A204.1 (cell line): ENCODE results near the gene LAMB3.

Experiments
- FAIRE-seq: peaks from 2 replicates; lab custom pipeline; 2012; peaks lifted over from hg19 to GRCh38; lab: Jason Lieb, UNC

The LAMB3 gene

DNA sequence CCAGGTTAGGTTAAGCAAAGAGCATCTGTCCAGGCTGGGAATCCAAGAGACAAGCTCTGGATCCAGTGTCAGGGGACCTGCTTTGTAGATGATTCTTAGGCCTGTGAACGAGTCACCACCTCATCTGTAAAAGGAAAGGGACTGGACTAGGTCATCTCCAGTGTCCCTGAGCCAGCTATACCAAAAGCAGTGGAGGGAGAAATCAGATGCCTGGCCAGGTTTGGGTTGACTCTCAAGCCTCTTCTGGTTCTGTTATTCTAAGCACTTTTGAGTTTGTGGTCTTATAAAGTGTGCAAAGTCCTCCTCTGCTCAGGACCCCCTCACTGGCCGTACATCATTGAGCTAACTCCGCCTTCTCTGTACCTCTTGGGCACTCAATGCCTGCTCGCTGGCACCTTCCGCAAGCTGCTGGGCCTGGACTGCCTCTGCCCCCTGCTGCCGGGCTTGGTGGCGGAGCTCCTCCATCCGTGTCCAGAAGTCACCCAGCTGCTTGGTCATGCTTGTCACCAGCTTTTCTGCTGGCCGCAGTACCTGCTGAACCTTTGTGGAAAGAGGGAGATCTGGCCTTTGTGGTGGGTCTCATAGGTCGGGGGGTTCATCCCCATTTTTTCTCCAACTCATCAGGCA is 35.1 kb downstream of the LAMB3 start:
- FAIRE-seq = no peak

DNA sequence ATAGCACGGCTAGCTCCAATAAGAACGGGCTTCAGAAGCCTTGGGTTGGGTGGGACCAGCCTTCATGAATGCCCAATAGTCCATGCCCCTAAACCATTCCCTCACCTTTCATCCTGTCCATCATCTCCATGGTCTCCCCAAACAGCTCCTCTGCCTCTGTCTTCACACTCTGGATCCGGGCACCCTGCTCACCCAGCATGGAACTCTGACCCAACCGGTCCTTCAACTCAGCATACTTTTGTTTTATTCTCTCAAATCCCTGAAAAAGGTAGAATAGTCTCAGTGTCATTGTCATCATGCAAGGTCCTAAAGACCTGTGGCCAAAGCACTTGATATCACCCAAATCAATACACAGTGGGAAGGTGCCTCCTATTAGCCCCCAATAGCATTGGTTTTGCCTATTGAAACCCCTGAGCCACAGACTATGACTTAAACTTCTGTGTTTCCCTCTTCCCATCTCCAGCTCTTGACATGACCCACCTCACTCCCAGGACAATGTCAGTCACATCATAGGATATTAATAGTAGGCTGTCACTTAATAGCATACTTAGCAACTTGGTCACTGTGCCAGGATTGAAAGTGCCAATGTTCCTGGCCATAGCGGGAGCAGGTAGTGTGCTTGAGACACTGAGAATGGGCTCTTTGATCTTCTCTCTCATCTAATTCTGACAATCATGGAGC is 35.7 kb downstream of the LAMB3 start:
- FAIRE-seq = no peak

DNA sequence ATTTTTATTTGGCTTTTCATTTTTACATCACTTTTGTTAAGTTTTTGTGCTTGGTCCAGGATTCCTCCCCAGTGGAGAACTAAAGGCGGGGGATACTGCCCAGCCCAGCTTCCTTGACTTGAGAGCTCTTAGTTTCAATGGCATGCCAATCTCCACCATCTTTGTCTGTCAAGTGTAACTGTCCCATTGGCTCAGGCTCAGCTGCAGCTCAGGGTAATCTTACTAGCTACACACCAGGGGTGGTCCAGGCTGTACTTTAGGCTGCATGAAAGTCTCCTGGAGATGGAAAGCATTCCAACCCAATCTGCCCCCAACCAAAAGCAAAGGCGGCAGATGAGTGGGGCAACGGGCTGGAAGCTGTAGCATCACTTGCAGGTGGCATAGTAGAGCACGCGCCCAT is 37.3 kb downstream of the LAMB3 start:
- FAIRE-seq = no peak

GRCh38 chr1:209614151-209614420 is 38.1 kb downstream of the LAMB3 start:
- no peak for FAIRE-seq

- no peak for FAIRE-seq
These were observed 38.6 kb downstream of the LAMB3 start for GRCh38 chr1:209613400-209614150.

DNA sequence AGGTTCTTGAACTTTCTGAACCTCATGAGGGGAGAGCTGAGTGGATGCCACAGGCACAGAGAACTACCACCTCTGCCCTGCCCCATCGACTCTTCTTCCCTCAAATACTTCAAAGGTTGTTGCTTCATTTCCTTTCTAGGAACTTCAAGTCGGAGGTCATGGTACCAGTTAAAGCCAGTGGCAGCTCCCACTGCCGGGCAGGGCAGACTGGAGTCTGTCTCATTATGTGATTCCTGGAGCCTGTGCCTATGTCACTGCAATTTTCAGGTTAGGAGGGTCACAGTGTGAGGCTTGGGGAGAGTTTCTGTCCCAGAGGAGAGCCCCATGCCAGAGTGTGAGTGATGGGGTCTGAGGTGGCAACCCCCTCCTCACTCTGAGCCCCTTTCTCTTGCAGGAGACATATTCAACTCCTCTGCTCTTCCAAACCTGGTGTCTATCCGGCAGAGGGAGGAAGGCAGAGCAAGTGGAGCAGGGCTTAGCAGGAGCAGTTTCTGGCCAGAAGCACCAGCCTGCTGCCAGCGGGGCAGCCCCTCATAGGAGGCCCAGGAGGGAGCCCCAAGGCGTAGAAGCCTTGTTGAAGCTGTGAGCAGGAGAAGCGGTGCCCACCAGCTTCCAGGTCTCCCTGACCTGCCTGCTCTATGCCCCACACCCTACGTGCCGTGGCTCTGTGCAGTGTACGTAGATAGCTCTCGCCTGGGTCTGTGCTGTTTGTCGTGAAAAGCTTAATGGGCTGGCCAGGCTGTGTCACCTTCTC is 39.4 kb downstream of the LAMB3 start:
- no peak for FAIRE-seq

GRCh38 chr1:209611771-209612570 is 40.3 kb downstream of the LAMB3 start:
- FAIRE-seq = no peak

DNA sequence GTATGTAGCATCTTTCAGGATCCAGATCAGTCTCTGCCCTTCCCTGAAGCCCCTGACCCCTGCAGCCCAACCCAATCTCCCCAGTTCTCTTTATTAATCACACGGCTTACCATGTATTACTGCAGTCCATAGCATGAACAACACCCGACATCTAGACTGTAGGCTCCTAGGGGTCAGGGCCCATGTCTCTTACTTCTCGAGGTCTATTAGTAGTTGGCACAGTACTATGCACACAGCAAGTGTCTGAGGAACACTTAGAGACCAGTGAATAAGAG is 41.7 kb downstream of the LAMB3 start:
- no peak for FAIRE-seq

- FAIRE-seq = no peak
These were observed 42.2 kb downstream of the LAMB3 start for GRCh38 chr1:209609791-209610630.

- FAIRE-seq = no peak
These were observed 43.0 kb downstream of the LAMB3 start for GRCh38 chr1:209609041-209609790.

DNA sequence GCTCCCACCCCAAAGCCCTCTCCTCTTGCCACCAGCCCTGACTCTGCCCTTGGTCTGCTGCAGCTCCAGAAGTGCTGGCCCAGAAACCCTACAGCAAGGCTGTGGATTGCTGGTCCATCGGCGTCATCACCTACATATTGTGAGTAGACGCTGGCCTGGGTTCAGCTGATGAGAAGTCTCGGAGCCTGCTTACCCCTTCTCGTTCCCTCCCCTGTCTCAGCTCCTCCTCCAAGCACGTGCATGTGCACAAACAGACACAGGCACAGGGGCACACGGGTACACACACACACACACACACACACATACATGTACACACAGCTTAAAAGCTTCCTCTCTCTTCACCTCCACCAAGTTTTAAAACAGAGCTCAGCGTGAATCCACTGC is 44.4 kb downstream of the LAMB3 start:
- no peak for FAIRE-seq

GRCh38 chr1:209607102-209607794 is 45.0 kb downstream of the LAMB3 start:
- FAIRE-seq = no peak

DNA sequence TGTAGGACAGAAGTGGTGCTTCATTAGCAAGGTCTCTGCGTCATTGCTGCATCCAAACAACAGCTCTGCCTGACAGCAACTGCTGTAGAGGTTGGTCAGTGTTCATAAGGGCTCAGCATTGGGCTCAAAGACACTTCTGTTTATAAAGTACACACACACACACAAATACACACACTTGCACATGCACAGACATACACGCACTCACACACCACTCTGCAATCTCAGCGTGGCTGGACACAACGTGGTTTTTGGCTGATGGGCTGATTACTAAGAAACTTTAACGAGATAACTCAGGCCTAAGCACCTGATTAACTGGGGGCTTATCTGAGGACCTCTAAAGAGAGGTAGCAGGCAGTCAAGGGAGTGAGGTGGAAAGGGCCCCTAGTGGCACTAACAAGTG is 48.3 kb downstream of the LAMB3 start:
- no peak for FAIRE-seq

GRCh38 chr1:209601809-209602657 is 50.2 kb downstream of the LAMB3 start:
- FAIRE-seq = no peak

GRCh38 chr1:209600541-209600940 is 51.7 kb downstream of the LAMB3 start:
- FAIRE-seq = no peak

DNA sequence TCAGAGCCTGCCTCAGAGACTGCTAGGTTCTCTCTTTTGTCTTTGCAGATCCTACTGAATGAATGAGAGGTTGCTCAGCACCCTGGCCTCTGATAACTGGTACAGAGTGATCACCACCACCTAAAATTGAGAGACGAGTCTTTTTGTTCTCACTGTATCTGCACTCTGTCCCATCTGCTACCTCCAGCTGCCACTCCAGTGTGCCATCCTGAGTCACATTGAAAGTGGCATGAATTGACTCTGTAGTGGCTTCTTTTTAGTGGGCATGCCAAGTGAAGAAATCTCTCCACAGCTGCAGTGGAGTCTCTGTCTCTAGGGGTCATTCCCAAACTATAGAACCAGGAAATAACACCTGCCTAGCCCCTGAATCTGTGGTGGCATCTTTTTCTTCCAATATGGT is 54.0 kb downstream of the LAMB3 start:
- no peak for FAIRE-seq

- FAIRE-seq = no peak
These were observed 54.7 kb downstream of the LAMB3 start for GRCh38 chr1:209597499-209597898.

- FAIRE-seq = no peak
These were observed 56.5 kb downstream of the LAMB3 start for GRCh38 chr1:209595599-209596285.

DNA sequence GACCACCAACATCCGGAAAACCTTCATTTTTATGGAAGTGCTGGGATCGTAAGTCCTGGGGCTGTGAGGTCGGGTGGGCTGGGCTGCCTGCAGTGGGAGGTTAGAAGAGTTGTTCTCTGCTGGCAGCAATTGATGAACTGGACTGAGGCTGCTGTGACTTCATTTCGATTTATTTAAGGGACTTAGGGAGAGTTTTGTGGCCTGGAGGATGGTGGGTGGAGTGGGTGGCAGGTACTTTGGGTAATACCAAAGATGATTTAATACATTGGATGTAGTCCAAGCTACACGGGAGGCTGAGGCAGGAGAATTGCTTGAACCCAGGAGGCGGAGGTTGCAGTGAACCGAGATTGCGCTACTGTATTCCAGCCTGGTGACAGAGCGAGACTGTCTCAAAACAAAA is 57.2 kb downstream of the LAMB3 start:
- no peak for FAIRE-seq
